HG03095 (cell line): ENCODE measurements around the gene KRT74.

Source experiments
- ATAC-seq: cut with Tn5 transposase; IDR thresholded peaks from one replicate; pipeline ENCODE4 v1.9.1; 2021; ENCODE audit warnings: moderate library complexity; ENCODE audit not compliant: unreplicated experiment

Gene KRT74

GRCh38 chr12:52522346-52523011 lies 51.2 kb downstream of the KRT74 start:
- no peak for ATAC-seq

DNA sequence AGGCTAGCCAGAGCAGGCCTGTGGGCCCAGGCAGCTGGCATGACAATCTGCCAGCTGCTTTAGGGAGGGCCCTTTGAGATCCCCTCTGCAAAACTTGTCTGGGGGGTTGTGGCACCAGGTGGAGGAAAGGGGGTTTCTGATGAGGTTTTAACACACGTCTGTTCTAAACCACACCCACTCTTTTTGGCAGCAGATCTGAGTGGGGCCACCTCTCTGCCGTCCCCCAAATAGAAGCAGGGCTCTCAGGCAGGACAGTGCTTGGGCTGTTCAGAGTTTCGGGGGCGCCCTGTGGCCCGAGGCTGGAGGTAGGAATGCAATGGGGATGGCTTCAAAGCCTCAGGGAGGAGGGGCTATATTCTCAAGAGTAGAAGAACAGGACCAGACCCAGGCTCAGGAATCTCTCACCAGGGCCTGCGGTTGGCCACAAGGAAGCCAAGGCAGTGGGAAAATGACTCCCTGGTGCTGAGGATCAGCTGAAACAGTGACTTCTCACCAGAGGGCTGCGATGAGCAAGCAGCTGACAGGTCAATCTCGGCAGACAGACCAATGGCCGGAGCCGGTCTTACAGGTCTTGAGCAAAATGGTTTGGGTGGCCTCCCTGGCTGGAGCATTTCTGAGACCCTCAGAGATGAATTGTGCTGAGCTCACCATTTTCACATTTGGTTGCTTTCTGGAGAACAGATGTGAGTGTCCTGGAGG lies 51.9 kb downstream of the KRT74 start:
- ATAC-seq = no peak

DNA sequence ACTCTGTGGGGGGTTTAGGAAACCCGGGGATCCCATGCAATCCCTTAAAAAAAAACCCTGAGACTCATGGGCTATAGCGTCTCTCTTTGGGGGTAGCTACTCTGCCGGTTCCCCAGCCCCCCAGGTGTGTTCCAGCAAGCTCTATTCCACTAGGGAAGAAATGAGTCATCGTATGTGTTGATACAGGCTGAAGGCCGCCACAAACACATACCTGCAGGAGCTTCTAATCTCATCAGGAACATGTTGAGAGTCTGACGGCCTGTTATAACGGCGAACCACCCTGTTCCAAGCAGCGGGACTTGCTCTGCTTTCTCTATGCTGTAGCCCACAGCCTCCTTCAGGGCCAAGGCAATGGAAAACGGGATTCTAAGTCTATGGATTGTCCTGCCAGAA lies 52.5 kb downstream of the KRT74 start:
- ATAC-seq = no peak

GRCh38 chr12:52519826-52520662 lies 53.6 kb downstream of the KRT74 start, which contains the start of gene KRT5:
KRT5 (minus strand) TSS chr12:52520394; CDS start chr12:52520296, 98 bp downstream.
- no peak for ATAC-seq

DNA sequence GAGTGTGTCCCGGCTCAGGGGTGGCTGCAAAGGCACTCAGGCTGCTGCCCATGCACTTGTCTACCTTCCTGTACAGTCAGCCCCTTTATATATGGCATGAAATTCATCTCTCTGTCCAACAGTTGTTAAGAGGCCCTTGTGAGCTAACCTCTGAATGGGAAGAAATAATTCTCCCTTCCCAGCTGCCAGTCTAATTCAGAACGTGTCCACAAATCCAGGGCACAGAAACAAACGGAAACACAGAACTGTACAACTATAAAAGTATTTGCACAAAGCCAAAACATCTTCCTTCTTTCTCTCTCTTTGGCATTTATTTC lies 54.3 kb downstream of the KRT74 start:
- no peak for ATAC-seq

GRCh38 chr12:52518574-52519386 lies 54.9 kb downstream of the KRT74 start:
- no peak for ATAC-seq

GRCh38 chr12:52517888-52518287 lies 55.8 kb downstream of the KRT74 start:
- no peak for ATAC-seq

GRCh38 chr12:52517005-52517835 lies 56.4 kb downstream of the KRT74 start:
- ATAC-seq = no peak

- ATAC-seq = no peak
These were observed 57.5 kb downstream of the KRT74 start for GRCh38 chr12:52515927-52516831.
